GM10266 (cell line): ENCODE results near the gene FAM219A.
A peak's percentile ranks its signal among the peaks of the same experiment; 100 is the strongest.
"Not testable (repeated sequence)": the region's sequence is repeated elsewhere in the genome, so short reads cannot be mapped to it uniquely, and the experiment has no call there.

ENCODE experiments used
- DNase-seq: peaks from one replicate; pipeline ENCODE4 v3.0.0; 2012; ENCODE audit errors: extremely low spot score
- CTCF ChIP-seq: IDR thresholded peaks from 2 replicates; pipeline ENCODE4 v1.5.1; 2012; ENCODE audit warnings: mild to moderate bottlenecking, low read depth; ENCODE audit not compliant: control insufficient read depth, insufficient read depth; ENCODE audit errors: missing control alignments

The FAM219A gene

GRCh38 chr9:34372467-34373011 is 85.8 kb downstream of the FAM219A start:
- no peak for DNase-seq
- TF ChIP-seq CTCF, result no peak

- TF ChIP-seq CTCF, result no peak
- DNase-seq, result no peak
Measured at GRCh38 chr9:34371886-34372466, 86.4 kb downstream of the FAM219A start.

GRCh38 chr9:34370970-34371880 is 87.1 kb downstream of the FAM219A start:
- peak; percentile 46 for DNase-seq
- TF ChIP-seq CTCF, result no peak

- no peak for DNase-seq
- TF ChIP-seq CTCF, result no peak
Measured at GRCh38 chr9:34370335-34370969, 87.9 kb downstream of the FAM219A start.

- no peak for DNase-seq
- no peak for TF ChIP-seq CTCF
Measured at GRCh38 chr9:34369636-34370035, 88.7 kb downstream of the FAM219A start.

GRCh38 chr9:34368796-34369195 is 89.6 kb downstream of the FAM219A start:
- not testable (repeated sequence) for DNase-seq

- DNase-seq, result not testable (repeated sequence)
Measured at GRCh38 chr9:34367751-34368410, 90.5 kb downstream of the FAM219A start.

GRCh38 chr9:34366365-34366764 is 92.0 kb downstream of the FAM219A start:
- TF ChIP-seq CTCF, result no peak
- DNase-seq, result no peak
